Neural cell (in vitro differentiated cells): ENCODE results near the gene MAN1B1. TPM values are rescaled to one million over a fixed set of nuclear protein-coding genes. Genes with fewer than 3 reads are reported as not detected.

Source experiments
- H2AFZ ChIP-seq: fragments of 200-600, 300-800 bp; sonication (generic), shearing (Covaris generic); 2 replicates; pipeline ENCODE4 v1.6.0; 2014; ENCODE audit warnings: low read depth, mild to moderate bottlenecking, antibody characterized with exemption, low read length, moderate library complexity
- H3F3A ChIP-seq: fragments of 200-600 bp; shearing (Covaris generic); 2 replicates; pipeline ENCODE4 v1.6.1; 2016; ENCODE audit warnings: mild to moderate bottlenecking, moderate library complexity, mixed read lengths, antibody characterized with exemption, low read length; ENCODE audit not compliant: insufficient read depth, poor library complexity, severe bottlenecking
- H3K27ac ChIP-seq: fragments of 200-600, 300-800 bp; sonication (generic), shearing (Covaris generic); 2 replicates; pipeline ENCODE4 v1.5.1; 2014; ENCODE audit warnings: mild to moderate bottlenecking, low read length, moderate library complexity
- H3K27me3 ChIP-seq: fragments of 300-800, 200-600 bp; sonication (generic), shearing (Covaris generic); 2 replicates; pipeline ENCODE4 v1.6.0; 2014; ENCODE audit warnings: mild to moderate bottlenecking, low read depth, low read length, moderate library complexity; ENCODE audit not compliant: insufficient read depth
- H3K36me3 ChIP-seq: fragments of 300-800, 200-600 bp; sonication (generic), shearing (Covaris generic); 2 replicates; pipeline ENCODE4 v1.5.1; 2014; ENCODE audit warnings: mild to moderate bottlenecking, antibody characterized with exemption, low read length, moderate library complexity; ENCODE audit not compliant: insufficient read depth
- H3K4me2 ChIP-seq: fragments of 300-800, 200-600 bp; sonication (generic), shearing (Covaris generic); 2 replicates; pipeline ENCODE4 v1.6.0; 2014; ENCODE audit warnings: mild to moderate bottlenecking, low read length
- H3K4me3 ChIP-seq: fragments of 300-800, 200-600 bp; sonication (generic), shearing (Covaris generic); 2 replicates; pipeline ENCODE4 v1.5.1; 2014; ENCODE audit warnings: mild to moderate bottlenecking, low read length, moderate library complexity
- H3K79me2 ChIP-seq: fragments of 200-600 bp; shearing (Covaris generic); replicated peaks from 2 replicates; pipeline ENCODE4 v1.6.0; 2014; ENCODE audit warnings: mild to moderate bottlenecking, low read length, moderate library complexity; ENCODE audit not compliant: insufficient read depth
- H3K9ac ChIP-seq: fragments of 300-800, 200-600 bp; sonication (generic), shearing (Covaris generic); 2 replicates; pipeline ENCODE4 v1.6.1; 2016; ENCODE audit warnings: mild to moderate bottlenecking, low read length, mixed read lengths
- H3K9me2 ChIP-seq: fragments of 200-600 bp; shearing (Covaris generic); 2 replicates; pipeline ENCODE4 v1.6.1; 2016; ENCODE audit warnings: mild to moderate bottlenecking, low read length, mixed read lengths; ENCODE audit not compliant: insufficient read depth
- H3K9me3 ChIP-seq: fragments of 200-600, 300-800 bp; sonication (generic), shearing (Covaris generic); 2 replicates; pipeline ENCODE4 v1.6.1; 2016; ENCODE audit warnings: mild to moderate bottlenecking, mixed run types, low read length, moderate library complexity, mixed read lengths
- H4K20me1 ChIP-seq: fragments of 200-600 bp; shearing (Covaris generic); 2 replicates; pipeline ENCODE4 v1.6.1; 2016; ENCODE audit warnings: mild to moderate bottlenecking, mixed run types; ENCODE audit not compliant: insufficient read depth
- CTCF ChIP-seq: fragments of 450-650 bp; IDR thresholded peaks from 2 replicates; pipeline ENCODE4 v1.5.1; 2014; ENCODE audit warnings: antibody characterized with exemption, mild to moderate bottlenecking, moderate library complexity; ENCODE audit not compliant: poor library complexity, severe bottlenecking
- EP300 ChIP-seq: fragments of 450-650 bp; conservative IDR thresholded peaks from 2 replicates; pipeline ENCODE4 v1.6.1; 2014; ENCODE audit warnings: antibody characterized with exemption, mild to moderate bottlenecking, moderate library complexity; ENCODE audit not compliant: poor library complexity, severe bottlenecking
- EZH2 ChIP-seq: fragments of 200-600, 300-800 bp; shearing (Covaris generic), sonication (generic); IDR thresholded peaks from 2 replicates; pipeline ENCODE4 v1.6.1; 2014; ENCODE audit warnings: antibody characterized with exemption, low read length, borderline replicate concordance, mild to moderate bottlenecking; ENCODE audit not compliant: insufficient read depth, poor library complexity, severe bottlenecking
- MXI1 ChIP-seq: fragments of 450-650 bp; conservative IDR thresholded peaks from 2 replicates; pipeline ENCODE4 v1.6.1; 2014; ENCODE audit warnings: antibody characterized with exemption, mild to moderate bottlenecking; ENCODE audit not compliant: poor library complexity, severe bottlenecking
- POLR2AphosphoS5 ChIP-seq: IDR thresholded peaks from 2 replicates; pipeline ENCODE4 v1.6.1; 2012
- RAD21 ChIP-seq: fragments of 450-650 bp; conservative IDR thresholded peaks from 2 replicates; pipeline ENCODE4 v1.6.1; 2014; ENCODE audit warnings: antibody characterized with exemption, mild to moderate bottlenecking, moderate library complexity
- REST ChIP-seq: IDR thresholded peaks from 2 replicates; pipeline ENCODE4 v1.6.1; 2012; ENCODE audit warnings: borderline replicate concordance
- SMC3 ChIP-seq: fragments of 450-650 bp; conservative IDR thresholded peaks from 2 replicates; pipeline ENCODE4 v1.6.1; 2014; ENCODE audit warnings: antibody characterized with exemption, mild to moderate bottlenecking, moderate library complexity; ENCODE audit not compliant: poor library complexity
- TAF1 ChIP-seq: IDR thresholded peaks from 2 replicates; pipeline ENCODE4 v1.6.1; 2012; ENCODE audit warnings: low read depth
- polyA plus RNA-seq: library from polyadenylated mRNA; depleted of rRNA; stranded (reverse); fragments of >200 nt; gene quantifications from 2 replicates; pipeline ENCODE4 v1.2.3, GENCODE V29; 2014

MAN1B1 gene
- polyA plus RNA-seq, 1 donor from 2014 or later = 72.0 TPM

GRCh38 chr9:137055385-137056364, 31.1 kb upstream of the MAN1B1 start:
- H3K27ac ChIP-seq = no peak overlapping the region

GRCh38 chr9:137056739-137057415, 29.9 kb upstream of the MAN1B1 start:
- no peak overlapping the region for H3K4me2 ChIP-seq
- no peaks in the 10 kb centered on the region for H3K9me3 ChIP-seq
- H3K4me3 ChIP-seq = no peak overlapping the region
- H3F3A ChIP-seq = no peaks in the 10 kb centered on the region
- TF ChIP-seq CTCF (no peak), SMC3 (no peak)
- H3K9me2 ChIP-seq = no peaks in the 10 kb centered on the region
- no peak overlapping the region for H3K9ac ChIP-seq
- H3K27me3 ChIP-seq = peaks cover 38% of the 10 kb centered on the region
- H2AFZ ChIP-seq = no peak overlapping the region
- H3K36me3 ChIP-seq = no peaks in the 10 kb centered on the region
- no peak overlapping the region for H3K27ac ChIP-seq
- no peaks in the 10 kb centered on the region for H3K79me2 ChIP-seq
- H4K20me1 ChIP-seq = no peaks in the 10 kb centered on the region

More at GRCh38 chr9:137055385-137056364, 31.1 kb upstream of the MAN1B1 start:
- Histone ChIP-seq H3K9me2 (no peaks in the 10 kb centered on the region), H3K36me3 (no peaks in the 10 kb centered on the region), H3K9ac (no peak overlapping the region), H4K20me1 (no peaks in the 10 kb centered on the region), H3K4me2 (no peak overlapping the region), H3K79me2 (no peaks in the 10 kb centered on the region), H3K27me3 (peaks cover 50% of the 10 kb centered on the region), H3K9me3 (no peaks in the 10 kb centered on the region), H3K4me3 (no peak overlapping the region), H3F3A (no peaks in the 10 kb centered on the region), H2AFZ (no peak overlapping the region)
- no peak for TF ChIP-seq EZH2
- TF ChIP-seq MXI1 = no peak
- TF ChIP-seq TAF1 = no peak

- Histone ChIP-seq H2AFZ (no peak overlapping the region), H3K9ac (no peak overlapping the region), H4K20me1 (no peaks in the 10 kb centered on the region), H3K4me3 (no peak overlapping the region), H3F3A (no peaks in the 10 kb centered on the region), H3K27ac (no peak overlapping the region), H3K9me3 (no peaks in the 10 kb centered on the region), H3K4me2 (no peak overlapping the region), H3K27me3 (peaks cover 31% of the 10 kb centered on the region), H3K9me2 (no peaks in the 10 kb centered on the region), H3K79me2 (no peaks in the 10 kb centered on the region), H3K36me3 (no peaks in the 10 kb centered on the region)
- TF ChIP-seq CTCF = no peak
- no peak for TF ChIP-seq EP300
- TF ChIP-seq SMC3 = no peak
- TF ChIP-seq TAF1 = no peak
- TF ChIP-seq REST = no peak
- TF ChIP-seq RAD21 = no peak
- TF ChIP-seq EZH2 = no peak
- TF ChIP-seq MXI1 = no peak
- no peak for TF ChIP-seq POLR2AphosphoS5
Observed at GRCh38 chr9:137057545-137057944, 29.2 kb upstream of the MAN1B1 start.
